IMR-90 (cell line): ENCODE results near the gene ECE2. TPM values are rescaled to one million over a fixed set of nuclear protein-coding genes. Genes with fewer than 3 reads are reported as not detected.

Experiments
- ATAC-seq: fragments of 200-7000 bp; cut with Tn5 transposase; 2 replicates; pipeline ENCODE4 v1.9.1; 2020; ENCODE audit warnings: low read depth, mild to moderate bottlenecking, moderate library complexity
- BruUV-seq: library from RNA; stranded (reverse); fragments of 400-500 nt; replicated peaks from 2 replicates; lab custom pipeline; 2021; lab: Mats Ljungman, UMichigan
- CTCF ChIA-PET: fragments of 300-600 bp; formaldehyde crosslinking; extraction: SDS; loops from one replicate; lab custom pipeline; 2021; ENCODE audit warnings: antibody characterized with exemption; lab: Yijun Ruan, JAX
- POLR2A ChIA-PET: fragments of 300-600 bp; sonication (Branson Sonifier 250); formaldehyde crosslinking; loops from one replicate; lab custom pipeline; 2022; ENCODE audit warnings: antibody characterized with exemption; ENCODE audit not compliant: unreplicated experiment; lab: Charles Lee
- DNase-seq: peaks from one replicate; pipeline ENCODE4 v3.0.0; 2013
- H2AFZ ChIP-seq: replicated peaks from 2 replicates; pipeline ENCODE3; 2013; ENCODE audit warnings: low read length, mild to moderate bottlenecking; ENCODE audit not compliant: poor library complexity
- H2AK5ac ChIP-seq: 2 replicates; pipeline ENCODE4 v1.6.1; 2013; ENCODE audit warnings: low read depth, low read length, inconsistent platforms
- H2AK9ac ChIP-seq: replicated peaks from 2 replicates; pipeline ENCODE3; 2013; ENCODE audit warnings: mild to moderate bottlenecking, low read depth, low read length, moderate library complexity; ENCODE audit not compliant: poor library complexity
- H2BK120ac ChIP-seq: 2 replicates; pipeline ENCODE4 v1.6.1; 2013; ENCODE audit warnings: low read depth, low read length, inconsistent platforms
- H2BK15ac ChIP-seq: 3 replicates; pipeline ENCODE4 v1.6.1; 2013; ENCODE audit warnings: low read depth, low read length, inconsistent platforms
- H2BK20ac ChIP-seq: 2 replicates; pipeline ENCODE4 v1.6.1; 2013; ENCODE audit warnings: low read depth, mild to moderate bottlenecking, inconsistent platforms, low read length, moderate library complexity
- H2BK5ac ChIP-seq: 2 replicates; pipeline ENCODE4 v1.6.1; 2013; ENCODE audit warnings: mild to moderate bottlenecking, low read depth, low read length, inconsistent platforms; ENCODE audit not compliant: poor library complexity, severe bottlenecking
- H3K14ac ChIP-seq: replicated peaks from 2 replicates; pipeline ENCODE4 v1.6.1; 2013; ENCODE audit warnings: low read depth, low read length, inconsistent platforms
- H3K18ac ChIP-seq: 2 replicates; pipeline ENCODE4 v1.6.1; 2013; ENCODE audit warnings: low read depth, low read length, control low read depth
- H3K23ac ChIP-seq: 2 replicates; pipeline ENCODE4 v1.6.1; 2013; ENCODE audit warnings: low read depth, low read length, inconsistent platforms
- H3K27ac ChIP-seq: 2 replicates; pipeline ENCODE4 v1.5.1; 2013; ENCODE audit warnings: mild to moderate bottlenecking, control low read depth, low read length; ENCODE audit not compliant: insufficient read depth
- H3K27me3 ChIP-seq: 2 replicates; pipeline ENCODE4 v1.6.1; 2013; ENCODE audit warnings: low read length; ENCODE audit not compliant: control insufficient read depth, insufficient read depth
- H3K36me3 ChIP-seq: 2 replicates; pipeline ENCODE4 v1.6.1; 2013; ENCODE audit warnings: low read length, mixed read lengths; ENCODE audit not compliant: control insufficient read depth, insufficient read depth
- H3K4ac ChIP-seq: 2 replicates; pipeline ENCODE4 v1.6.1; 2013; ENCODE audit warnings: low read depth, low read length, inconsistent platforms
- H3K4me1 ChIP-seq: 2 replicates; pipeline ENCODE4 v1.6.1; 2013; ENCODE audit warnings: low read length, mixed read lengths; ENCODE audit not compliant: control insufficient read depth, insufficient read depth
- H3K4me2 ChIP-seq: 2 replicates; pipeline ENCODE4 v1.6.1; 2013; ENCODE audit warnings: low read depth, mild to moderate bottlenecking, control low read depth, low read length, moderate library complexity
- H3K4me3 ChIP-seq: 2 replicates; pipeline ENCODE4 v1.5.1; 2013; ENCODE audit warnings: low read depth, mild to moderate bottlenecking, control low read depth, low read length, moderate library complexity; ENCODE audit not compliant: insufficient read depth
- H3K56ac ChIP-seq: 2 replicates; pipeline ENCODE4 v1.6.1; 2013; ENCODE audit warnings: low read length, inconsistent platforms; ENCODE audit not compliant: insufficient read depth; ENCODE audit errors: extremely low read depth
- H3K79me1 ChIP-seq, 2 experiments: 2 replicates each; pipeline ENCODE4 v1.6.1; 2013; ENCODE audit warnings: low read length in 2 of 2, inconsistent platforms in 1 of 2, low read depth in 1 of 2
- H3K9ac ChIP-seq: 2 replicates; pipeline ENCODE4 v1.6.1; 2013; ENCODE audit warnings: low read depth, low read length, control low read depth
- H3K9me1 ChIP-seq: 2 replicates; pipeline ENCODE4 v1.6.1; 2013; ENCODE audit warnings: low read length, inconsistent platforms; ENCODE audit not compliant: insufficient read depth
- H3K9me3 ChIP-seq: 2 replicates; pipeline ENCODE4 v1.6.1; 2013; ENCODE audit warnings: low read length; ENCODE audit not compliant: control insufficient read depth, insufficient read depth
- H4K20me1 ChIP-seq: 2 replicates; pipeline ENCODE4 v1.6.1; 2013; ENCODE audit warnings: low read length, inconsistent platforms; ENCODE audit not compliant: insufficient read depth
- H4K5ac ChIP-seq: 2 replicates; pipeline ENCODE4 v1.6.1; 2013; ENCODE audit warnings: mild to moderate bottlenecking, low read depth, low read length, control low read depth
- H4K8ac ChIP-seq, 2 experiments: 2 replicates each; pipeline ENCODE4 v1.6.1; 2013; ENCODE audit warnings: low read depth in 2 of 2, low read length in 2 of 2, control low read depth in 1 of 2, inconsistent platforms in 1 of 2
- H4K91ac ChIP-seq: 2 replicates; pipeline ENCODE4 v1.6.1; 2013; ENCODE audit warnings: low read depth, low read length, inconsistent platforms; ENCODE audit not compliant: insufficient read depth
- BHLHE40 ChIP-seq: fragments of 150-350 bp; IDR thresholded peaks from 2 replicates; pipeline ENCODE4 v1.6.1; 2016; ENCODE audit warnings: mild to moderate bottlenecking, low read depth, low read length
- CHD1 ChIP-seq: IDR thresholded peaks from 2 replicates; pipeline ENCODE4 v1.6.1; 2012; ENCODE audit warnings: low read depth, low read length, improper control_type of control experiment
- MXI1 ChIP-seq: IDR thresholded peaks from 2 replicates; pipeline ENCODE4 v1.6.1; 2012; ENCODE audit warnings: low read depth, mild to moderate bottlenecking, low read length, moderate library complexity, borderline replicate concordance
- POLR2A ChIP-seq: IDR thresholded peaks from 2 replicates; pipeline ENCODE4 v1.6.1; 2012; ENCODE audit warnings: mild to moderate bottlenecking, low read depth, low read length
- RFX5 ChIP-seq: IDR thresholded peaks from 2 replicates; pipeline ENCODE4 v1.8.0; 2012; ENCODE audit warnings: low read depth, mild to moderate bottlenecking, low read length, moderate library complexity
- USF2 ChIP-seq: fragments of 150-350 bp; IDR thresholded peaks from 2 replicates; pipeline ENCODE4 v1.6.1; 2017; ENCODE audit warnings: mild to moderate bottlenecking, antibody characterized with exemption, low read length, low read depth
- WGBS, 2 experiments: methylation state at CpG; one replicate each; pipeline versions ENCODE4 v1.1.5 to v1.1.7; 2013; ENCODE audit warnings: missing lambda C conversion rate in 2 of 2; ENCODE audit not compliant: insufficient read length in 1 of 2; ENCODE audit errors: extremely low coverage in 2 of 2; 5-methylcytosine and 5-hydroxymethylcytosine counted together
- dilution Hi-C: fragments of 300-500 bp; cut with HindIII; formaldehyde crosslinking; loops from one replicate; pipeline ENCODE4 v1.14.3; 2018; ENCODE audit warnings: low sequenced_read_pairs; ENCODE audit not compliant: unreplicated experiment
- in situ Hi-C: fragments of 300-500 bp; cut with MboI; formaldehyde crosslinking; loops from 3 replicates; pipeline ENCODE4 v1.14.3; 2019; ENCODE audit warnings: low sequenced_read_pairs, inconsistent platforms, mixed read lengths
- intact Hi-C: fragments of 100-400 bp; cut with micrococcal nuclease; formaldehyde crosslinking; loops from 2 replicates; pipeline ENCODE4 v1.10.0; 2022
- polyA plus RNA-seq, 3 experiments: library from polyadenylated mRNA; depleted of rRNA; stranded (reverse); fragments of >200 nt; gene quantifications; 2 replicates each; pipeline ENCODE4 v1.2.3, GENCODE V29; 2012; ENCODE audit warnings: low replicate concordance in 1 of 3
- total RNA-seq: library from RNA; depleted of rRNA; stranded (reverse); fragments of >200 nt; gene quantifications from 2 replicates; pipeline ENCODE4 v1.2.3, GENCODE V29; 2012

ECE2 gene
- total and polyA plus RNA-seq, 2 of the 4 experiments (the other 2 are of a cell fraction): not detected

- Histone ChIP-seq H4K91ac (no peak overlapping the region), H2AK9ac (no peak overlapping the region), H3K56ac (no peak overlapping the region), H3K27me3 (peaks cover 14% of the 10 kb centered on the region; the same call in 1 of the 2 replicates), H4K8ac (no peak overlapping the region), H3K18ac (no peak overlapping the region), H3K36me3 (peaks cover 11% of the 10 kb centered on the region), H2BK120ac (no peak overlapping the region), H2BK5ac (no peak overlapping the region), H2AFZ (no peak overlapping the region), H3K4ac (no peak overlapping the region), H3K27ac (no peak overlapping the region), H3K9ac (no peak overlapping the region), H3K14ac (no peak overlapping the region), H3K79me1 (no peaks in the 10 kb centered on the region), H2BK20ac (no peak overlapping the region), H3K9me1 (no peaks in the 10 kb centered on the region), H3K9me3 (no peaks in the 10 kb centered on the region), H3K4me3 (no peak overlapping the region), H4K20me1 (peaks cover 14% of the 10 kb centered on the region), H3K4me2 (no peak overlapping the region), H2BK15ac (no peak overlapping the region), H3K4me1 (no peaks in the 10 kb centered on the region), H3K23ac (no peak overlapping the region), H2AK5ac (no peak overlapping the region), H4K5ac (no peak overlapping the region)
- ChIA-PET POLR2A (no interaction called here), CTCF (interaction anchor here (3.1 kb wide), 1 partner anchor 11 kb away, joined by 10 read pairs; no protein-coding TSS in a partner anchor)
- WGBS, 2 experiments: 43% methylated on average over 3 of the region's 13 CpGs; no CpG with 5 or more reads in 1 of the 2 experiments
- intact Hi-C loops: no loop called here
- ATAC-seq: no peak
- TF ChIP-seq CHD1 (no peak), BHLHE40 (no peak), RFX5 (no peak), MXI1 (no peak), USF2 (no peak), POLR2A (no peak)
- no TSS peak for BruUV-seq
- DNase-seq: no peak
- dilution Hi-C loops: no loop called here
- in situ Hi-C loops: no loop called here
These were observed 37.5 kb upstream of the ECE2 start for GRCh38 chr3:184238246-184238818.
